Stomach (tissue), 9 donors: Measurements from ENCODE around the gene PRDM16. TPM values are rescaled to one million over a fixed set of nuclear protein-coding genes. Genes with fewer than 3 reads are reported as not detected.

Experiments used
- DNase-seq, 2 donors: peaks; one replicate each; pipeline versions ENCODE4 v3.0.0 to v3.0.0-alpha.2; 2013 to 2019
- H3K27ac ChIP-seq, 5 donors: fragments of 200-600 bp in 4 of 5; sonication (generic) in 4 of 5; one replicate each; pipeline ENCODE4 v1.5.1; 2013 to 2019; ENCODE audit warnings: mild to moderate bottlenecking in 1 of 5, moderate library complexity in 1 of 5
- H3K27me3 ChIP-seq, 3 donors: fragments of 200-600 bp; sonication (generic); one replicate each; pipeline ENCODE4 v1.5.1; 2017 to 2019; ENCODE audit warnings: mixed run types in 1 of 3
- H3K36me3 ChIP-seq, 4 donors: fragments of 200-600 bp; sonication (generic); 1 replicate in 3 of 4; 2 replicates in 1 of 4; pipeline ENCODE4 v1.5.1; 2016 to 2019
- H3K4me1 ChIP-seq, 4 donors: fragments of 200-600 bp; sonication (generic); one replicate each; pipeline ENCODE4 v1.5.1; 2016 to 2019
- H3K4me3 ChIP-seq, 4 donors: fragments of 200-600 bp; sonication (generic) in 3 of 4; one replicate each; pipeline ENCODE4 v1.5.1; 2016 to 2019; ENCODE audit warnings: mild to moderate bottlenecking in 1 of 4
- H3K9me3 ChIP-seq, 4 donors: fragments of 200-600 bp; sonication (generic); one replicate each; pipeline ENCODE4 v1.5.1; 2016 to 2019
- CTCF ChIP-seq, 7 experiments: fragments of 450-650 bp in 4 of 7; fragments of 200-600 bp in 3 of 7; sonication (generic) in 3 of 7; IDR thresholded peaks; one replicate each; pipeline ENCODE4 v1.5.1; 2016 to 2019; ENCODE audit warnings: antibody characterized with exemption in 7 of 7, control low read depth in 2 of 7, mild to moderate bottlenecking in 1 of 7
- EP300 ChIP-seq: sonication (generic); formaldehyde crosslinking; IDR thresholded peaks from one replicate; pipeline ENCODE4 v1.6.1; 2017; ENCODE audit warnings: antibody characterized with exemption
- POLR2A ChIP-seq, 4 donors: fragments of 450-650 bp; IDR thresholded peaks; one replicate each; pipeline ENCODE4 v1.6.1; 2016; ENCODE audit warnings: antibody characterized with exemption in 4 of 4, control low read depth in 2 of 4, mild to moderate bottlenecking in 1 of 4, moderate library complexity in 1 of 4
- POLR2AphosphoS5 ChIP-seq, 3 donors: sonication (generic); formaldehyde crosslinking; IDR thresholded peaks; one replicate each; pipeline ENCODE4 v1.6.1; 2016; ENCODE audit warnings: antibody characterized with exemption in 3 of 3
- WGBS, 5 donors: extraction: QIAGEN DNeasy Blood & Tissue Kit in 3 of 5; methylation state at CpG; one replicate each; pipeline versions ENCODE4 v1.1.5 to v1.1.7; 2013 to 2018; 5-methylcytosine and 5-hydroxymethylcytosine counted together
- intact Hi-C: fragments of 100-400 bp; cut with DNase I; formaldehyde crosslinking; loops from one replicate; pipeline ENCODE4 v1.15.1; 2023; ENCODE audit warnings: low total_unique reads
- polyA plus RNA-seq, 3 donors: library from polyadenylated mRNA; stranded (reverse); fragments of 200-250 nt; gene quantifications; one replicate each; pipeline ENCODE4 v1.2.3, GENCODE V29; 2013
- total RNA-seq, 5 donors: library from RNA; depleted of rRNA; stranded (reverse); fragments of >200 nt; gene quantifications; one replicate each; pipeline versions ENCODE4 v1.1.0 to v1.2.3, GENCODE V29; 2014 to 2016
- donor health status: healthy with polysubstance abuse.
- donor health status: Bipolar disorder and iron deficiency.
- donor health status: healthy.

PRDM16 gene
- total and polyA plus RNA-seq, 8 donors, result 0.29 to 222 (median 15.8) TPM

DNA sequence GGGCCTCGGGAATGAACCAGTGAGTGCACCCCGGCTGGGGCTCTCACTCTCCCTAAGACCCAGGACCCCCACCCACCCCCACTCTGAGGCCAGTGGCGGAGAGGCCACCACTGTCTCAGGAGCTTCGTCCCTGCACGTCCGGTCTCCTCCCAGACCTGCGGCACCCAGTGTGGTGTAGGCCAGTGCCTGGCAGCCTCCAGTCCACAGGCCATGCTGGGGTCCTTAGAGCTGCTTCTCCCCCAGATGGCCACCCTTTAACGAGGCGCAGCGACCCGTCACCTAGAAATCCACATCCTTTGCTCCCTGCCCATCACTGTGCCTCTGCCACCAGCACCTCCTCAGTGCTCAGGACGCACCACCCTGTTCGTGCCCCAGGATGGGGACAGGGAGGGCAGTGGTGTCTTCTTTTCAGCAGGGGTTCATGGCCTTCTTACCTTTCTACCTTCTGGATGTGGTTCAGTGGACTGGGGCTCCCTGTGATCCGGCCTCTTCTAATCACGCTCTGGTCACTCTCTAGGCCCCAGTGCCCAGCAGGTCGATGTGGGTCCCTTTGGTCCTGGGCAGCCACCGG, 253.5 kb downstream of the PRDM16 start:
- WGBS, 5 donors, result 77 to 84% (median 81%) methylated on average over 16 to 17 of the region's 17 CpGs
- intact Hi-C loops, result no loop called here
- no peak overlapping the region for H3K4me3 ChIP-seq
- no peak for DNase-seq
- TF ChIP-seq EP300, result no peak
- no peak for TF ChIP-seq CTCF (IDR thresholded peaks at IDR 0.05)
- no peak for TF ChIP-seq POLR2A (IDR thresholded peaks at IDR 0.05)
- TF ChIP-seq POLR2AphosphoS5 (IDR thresholded peaks at IDR 0.05), result no peak
- H3K36me3 ChIP-seq, result no peaks in the 10 kb centered on the region
- H3K27ac ChIP-seq, result peak overlapping the region; percentile 18 to 69 (median 65)
- H3K4me1 ChIP-seq, result peaks cover 19 to 40% (median 38%) of the 10 kb centered on the region in 4 donors
- H3K9me3 ChIP-seq, result no peaks in the 10 kb centered on the region
- peaks cover 0 to 26% (median 0%) of the 10 kb centered on the region in 3 donors for H3K27me3 ChIP-seq

DNA sequence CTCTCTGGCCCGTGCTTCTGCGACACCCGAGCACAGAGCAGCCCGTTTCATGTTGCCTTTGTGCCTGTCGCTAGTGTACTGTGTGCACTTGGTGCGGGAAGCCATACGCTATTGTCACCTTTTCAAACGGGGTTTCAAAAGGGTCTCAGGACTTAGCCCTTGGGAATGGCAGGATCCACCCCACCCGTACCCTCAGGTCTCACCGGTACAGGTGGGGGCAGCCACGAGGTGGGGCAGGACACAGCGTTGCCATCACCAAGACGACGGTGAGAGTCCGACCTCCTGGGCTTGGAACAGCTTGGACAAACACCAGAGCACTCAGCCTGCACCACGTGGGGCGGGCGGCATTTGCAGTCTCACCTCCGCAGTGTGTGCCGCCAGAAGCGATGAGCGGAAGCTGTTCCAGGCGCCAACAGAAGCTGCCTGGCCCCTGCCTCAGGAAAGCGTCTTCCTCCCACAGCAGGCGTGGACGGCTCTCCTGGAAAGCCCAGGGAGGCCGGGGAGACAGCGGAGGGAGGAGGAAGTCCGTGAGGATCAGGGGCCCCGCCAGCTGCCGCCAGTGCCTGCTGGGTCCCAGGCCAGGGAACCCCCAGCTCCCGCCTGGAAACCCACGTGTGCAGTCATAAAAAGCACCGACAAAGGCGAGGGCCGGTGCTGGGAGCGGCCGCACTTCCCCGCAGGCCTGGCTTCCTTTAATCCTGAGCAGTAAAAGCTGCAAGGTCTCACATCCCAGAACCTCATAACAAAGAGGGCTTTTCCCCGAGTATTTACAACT, 254.2 kb downstream of the PRDM16 start:
- peak; percentile 80 to 90 for DNase-seq
- Histone ChIP-seq H3K27ac (peak overlapping the region; percentile 18 to 69 (median 65)), H3K36me3 (no peaks in the 10 kb centered on the region), H3K27me3 (peaks cover 0 to 26% (median 0%) of the 10 kb centered on the region in 3 donors), H3K4me1 (peaks cover 19 to 40% (median 38%) of the 10 kb centered on the region in 4 donors), H3K9me3 (no peaks in the 10 kb centered on the region), H3K4me3 (no peak overlapping the region)
- TF ChIP-seq POLR2AphosphoS5 (IDR thresholded peaks at IDR 0.05), result peak in 1 of 3 donors; percentile 71
- no peak for TF ChIP-seq EP300
- WGBS, 5 donors, result 20 to 41% (median 25%) methylated on average over 32 to 40 of the region's 40 CpGs
- intact Hi-C loops, result no loop called here

GRCh38 chr1:3323796-3324703, 255.0 kb downstream of the PRDM16 start:
- peak overlapping the region; percentile 18 to 69 (median 65) for H3K27ac ChIP-seq
- H3K4me1 ChIP-seq, result peaks cover 19 to 40% (median 38%) of the 10 kb centered on the region in 4 donors
- TF ChIP-seq EP300 (no peak), CTCF (IDR thresholded peaks at IDR 0.05) (no peak), POLR2AphosphoS5 (IDR thresholded peaks at IDR 0.05) (no peak), POLR2A (IDR thresholded peaks at IDR 0.05) (no peak)
- peaks cover 0 to 26% (median 0%) of the 10 kb centered on the region in 3 donors for H3K27me3 ChIP-seq
- no peak for DNase-seq
- 79 to 87% (median 81%) methylated on average over 22 to 26 of the region's 26 CpGs for WGBS, 5 donors
- intact Hi-C loops, result no loop called here
- H3K9me3 ChIP-seq, result no peaks in the 10 kb centered on the region
- H3K36me3 ChIP-seq, result no peaks in the 10 kb centered on the region
- H3K4me3 ChIP-seq, result no peak overlapping the region

- intact Hi-C loops, result no loop called here
- Histone ChIP-seq H3K9me3 (no peaks in the 10 kb centered on the region), H3K36me3 (no peaks in the 10 kb centered on the region), H3K4me1 (peaks cover 19 to 38% (median 33%) of the 10 kb centered on the region in 4 donors), H3K4me3 (no peak overlapping the region), H3K27me3 (peaks cover 0 to 26% (median 0%) of the 10 kb centered on the region in 3 donors), H3K27ac (no peak overlapping the region)
- no peak for DNase-seq
- TF ChIP-seq POLR2A (IDR thresholded peaks at IDR 0.05), result no peak
- no peak for TF ChIP-seq CTCF (IDR thresholded peaks at IDR 0.05)
- no peak for TF ChIP-seq EP300
- TF ChIP-seq POLR2AphosphoS5 (IDR thresholded peaks at IDR 0.05), result no peak
- WGBS, 5 donors, result 92 to 98% (median 95%) methylated on average over 11 to 22 of the region's 22 CpGs
Measured at GRCh38 chr1:3324704-3325535, 255.9 kb downstream of the PRDM16 start.
